Lower lobe of right lung (tissue), 2 donors: ENCODE measurements around the gene CALHM5. TPM values are rescaled to one million over a fixed set of nuclear protein-coding genes. Genes with fewer than 3 reads are reported as not detected.
"Not testable (repeated sequence)": the region's sequence is repeated elsewhere in the genome, so short reads cannot be mapped to it uniquely, and the experiment has no call there.

Experiments
- ATAC-seq, 2 donors: fragments of 200-7000 bp; cut with Tn5 transposase; one replicate each; pipeline ENCODE4 v1.9.1; 2020 to 2022; ENCODE audit warnings: mild to moderate bottlenecking in 2 of 2, moderate library complexity in 2 of 2
- DNase-seq: peaks from one replicate; pipeline ENCODE4 v3.0.0-alpha.2; 2020
- H3K27ac ChIP-seq: fragments of 200-600 bp; one replicate; pipeline ENCODE4 v1.8.0; 2022
- H3K27me3 ChIP-seq: fragments of 200-600 bp; one replicate; pipeline ENCODE4 v1.8.0; 2022; ENCODE audit warnings: low read depth
- H3K36me3 ChIP-seq: fragments of 200-600 bp; one replicate; pipeline ENCODE4 v1.8.0; 2022; ENCODE audit warnings: mild to moderate bottlenecking
- H3K4me1 ChIP-seq: fragments of 200-600 bp; one replicate; pipeline ENCODE4 v1.8.0; 2022
- H3K4me3 ChIP-seq: fragments of 200-600 bp; one replicate; pipeline ENCODE4 v1.8.0; 2022; ENCODE audit warnings: mild to moderate bottlenecking
- H3K9me3 ChIP-seq: fragments of 200-600 bp; one replicate; pipeline ENCODE4 v1.8.0; 2022
- CTCF ChIP-seq: fragments of 200-600 bp; IDR thresholded peaks from one replicate; pipeline ENCODE4 v1.8.0; 2022; ENCODE audit warnings: antibody characterized with exemption, mild to moderate bottlenecking
- intact Hi-C: fragments of 100-400 bp; cut with DNase I; formaldehyde crosslinking; loops from one replicate; pipeline ENCODE4 v1.11.0; 2022
- total RNA-seq: library from RNA; stranded (reverse); fragmentation: NEBNext Ultra II Directional; extraction: Animal tissue kit (Norgen Biotek cat#: 25700); gene quantifications from one replicate; pipeline ENCODE4 v1.2.1, GENCODE V29; 2021
- donor health status: DM: no; HTN: yes; CAD: no; lungs with severe emphysema.

Gene CALHM5
- total RNA-seq, 1 donor from 2014 or later: 1.9 TPM

GRCh38 chr6:116492331-116493067 lies 18.9 kb upstream of the CALHM5 start:
- no peaks in the 10 kb centered on the region for H3K36me3 ChIP-seq
- no peak for ATAC-seq
- intact Hi-C loops: no loop called here
- DNase-seq: no peak
- no peaks in the 10 kb centered on the region for H3K27me3 ChIP-seq
- H3K27ac ChIP-seq: no peak overlapping the region
- no peak overlapping the region for H3K4me3 ChIP-seq
- no peaks in the 10 kb centered on the region for H3K9me3 ChIP-seq
- no peaks in the 10 kb centered on the region for H3K4me1 ChIP-seq
- TF ChIP-seq CTCF: no peak

- H3K27ac ChIP-seq, H3K27me3 ChIP-seq, ATAC-seq, H3K36me3 ChIP-seq, H3K9me3 ChIP-seq, DNase-seq, H3K4me3 ChIP-seq, intact Hi-C loops, H3K4me1 ChIP-seq: not testable (repeated sequence)
These were observed 16.3 kb upstream of the CALHM5 start for GRCh38 chr6:116495161-116495560.

GRCh38 chr6:116497113-116497676 lies 14.2 kb upstream of the CALHM5 start:
- DNase-seq: no peak
- H3K27ac ChIP-seq: no peak overlapping the region
- H3K36me3 ChIP-seq: no peaks in the 10 kb centered on the region
- no peaks in the 10 kb centered on the region for H3K9me3 ChIP-seq
- intact Hi-C loops: no loop called here
- no peak overlapping the region for H3K4me3 ChIP-seq
- TF ChIP-seq CTCF: no peak
- H3K4me1 ChIP-seq: no peaks in the 10 kb centered on the region
- no peaks in the 10 kb centered on the region for H3K27me3 ChIP-seq
- ATAC-seq: peak; percentile 39 to 70

- Histone ChIP-seq H3K27me3 (no peaks in the 10 kb centered on the region), H3K4me1 (no peaks in the 10 kb centered on the region), H3K9me3 (no peaks in the 10 kb centered on the region), H3K27ac (no peak overlapping the region), H3K4me3 (no peak overlapping the region), H3K36me3 (no peaks in the 10 kb centered on the region)
- no peak for DNase-seq
- ATAC-seq: no peak
- no peak for TF ChIP-seq CTCF
- intact Hi-C loops: no loop called here
These were observed 10.4 kb upstream of the CALHM5 start for GRCh38 chr6:116500969-116501433.

- intact Hi-C loops: no loop called here
- TF ChIP-seq CTCF: no peak
These were observed 4.1 kb upstream of the CALHM5 start for GRCh38 chr6:116507324-116507723.

GRCh38 chr6:116508527-116508926 lies 2.9 kb upstream of the CALHM5 start:
- intact Hi-C loops: no loop called here
- H3K4me1 ChIP-seq: peaks cover 10% of the 10 kb centered on the region

More at GRCh38 chr6:116507324-116507723, 4.1 kb upstream of the CALHM5 start:
- Histone ChIP-seq H3K27me3 (no peaks in the 10 kb centered on the region), H3K36me3 (no peaks in the 10 kb centered on the region), H3K9me3 (no peaks in the 10 kb centered on the region), H3K27ac (no peak overlapping the region), H3K4me1 (no peaks in the 10 kb centered on the region), H3K4me3 (no peak overlapping the region)
- ATAC-seq: no peak
- no peak for DNase-seq

More at GRCh38 chr6:116508527-116508926, 2.9 kb upstream of the CALHM5 start:
- no peak overlapping the region for H3K27ac ChIP-seq
- no peaks in the 10 kb centered on the region for H3K9me3 ChIP-seq
- ATAC-seq: no peak
- no peak overlapping the region for H3K4me3 ChIP-seq
- H3K36me3 ChIP-seq: no peaks in the 10 kb centered on the region
- DNase-seq: no peak
- no peak for TF ChIP-seq CTCF
- H3K27me3 ChIP-seq: no peaks in the 10 kb centered on the region
